ENCODE data around the gene KLHL36.

The KLHL36 gene

GRCh38 chr16:84657229-84657837, 9.0 kb downstream of the KLHL36 start:
- no peaks in the 10 kb centered on the region for H3K27me3 ChIP-seq (ENCODE audit: control insufficient read depth, insufficient read depth, low read length)
- H3K4me1 ChIP-seq (ENCODE audit: control insufficient read depth, insufficient read depth, low read length) = no peaks in the 10 kb centered on the region; the same call in 1 of the 2 replicates
- WGBS (ENCODE audit: insufficient coverage, insufficient read length) = no CpG with 5 or more reads among the region's 50 CpGs
- H3K27ac ChIP-seq (ENCODE audit: low read length) = no peak overlapping the region
- peaks cover 29% of the 10 kb centered on the region for H3K36me3 ChIP-seq (ENCODE audit: control insufficient read depth, insufficient read depth, low read length)
- DNase-seq (ENCODE audit: low read depth, low spot score) = no peak
- H3K4me3 ChIP-seq (ENCODE audit: low read length) = no peak overlapping the region
- H3K9me3 ChIP-seq (ENCODE audit: control insufficient read depth, insufficient read depth, low read length) = no peaks in the 10 kb centered on the region

- H3K36me3 ChIP-seq (ENCODE audit: control insufficient read depth, insufficient read depth, low read length) = peaks cover 26% of the 10 kb centered on the region
- no peak for DNase-seq (ENCODE audit: low read depth, low spot score)
- H3K27me3 ChIP-seq (ENCODE audit: control insufficient read depth, insufficient read depth, low read length) = no peaks in the 10 kb centered on the region
- no peak overlapping the region for H3K27ac ChIP-seq (ENCODE audit: low read length)
- WGBS (ENCODE audit: insufficient coverage, insufficient read length) = no CpG with 5 or more reads among the region's 11 CpGs
- no peaks in the 10 kb centered on the region; the same call in 1 of the 2 replicates for H3K4me1 ChIP-seq (ENCODE audit: control insufficient read depth, insufficient read depth, low read length)
- H3K4me3 ChIP-seq (ENCODE audit: low read length) = no peak overlapping the region
- H3K9me3 ChIP-seq (ENCODE audit: control insufficient read depth, insufficient read depth, low read length) = no peaks in the 10 kb centered on the region
Observed at GRCh38 chr16:84658690-84659089, 10.4 kb downstream of the KLHL36 start.

GRCh38 chr16:84659656-84660300, 11.5 kb downstream of the KLHL36 start:
- Histone ChIP-seq H3K27me3 (ENCODE audit: control insufficient read depth, insufficient read depth, low read length) (no peaks in the 10 kb centered on the region), H3K36me3 (ENCODE audit: control insufficient read depth, insufficient read depth, low read length) (peaks cover 26% of the 10 kb centered on the region), H3K4me1 (ENCODE audit: control insufficient read depth, insufficient read depth, low read length) (no peaks in the 10 kb centered on the region; the same call in 1 of the 2 replicates), H3K4me3 (ENCODE audit: low read length) (no peak overlapping the region), H3K9me3 (ENCODE audit: control insufficient read depth, insufficient read depth, low read length) (no peaks in the 10 kb centered on the region), H3K27ac (ENCODE audit: low read length) (no peak overlapping the region)
- WGBS (ENCODE audit: insufficient coverage, insufficient read length) = no CpG with 5 or more reads among the region's 27 CpGs
- DNase-seq (ENCODE audit: low read depth, low spot score) = no peak

GRCh38 chr16:84660973-84661372, 12.7 kb downstream of the KLHL36 start:
- Histone ChIP-seq H3K27ac (ENCODE audit: low read length) (no peak overlapping the region), H3K4me3 (ENCODE audit: low read length) (no peak overlapping the region), H3K36me3 (ENCODE audit: control insufficient read depth, insufficient read depth, low read length) (peaks cover 26% of the 10 kb centered on the region), H3K27me3 (ENCODE audit: control insufficient read depth, insufficient read depth, low read length) (no peaks in the 10 kb centered on the region), H3K9me3 (ENCODE audit: control insufficient read depth, insufficient read depth, low read length) (no peaks in the 10 kb centered on the region), H3K4me1 (ENCODE audit: control insufficient read depth, insufficient read depth, low read length) (no peaks in the 10 kb centered on the region; the same call in 1 of the 2 replicates)
- no peak for DNase-seq (ENCODE audit: low read depth, low spot score)
- no CpG with 5 or more reads among the region's 7 CpGs for WGBS (ENCODE audit: insufficient coverage, insufficient read length)

GRCh38 chr16:84661418-84662060, 13.2 kb downstream of the KLHL36 start:
- Histone ChIP-seq H3K4me3 (ENCODE audit: low read length) (no peak overlapping the region), H3K36me3 (ENCODE audit: control insufficient read depth, insufficient read depth, low read length) (peaks cover 26% of the 10 kb centered on the region), H3K27ac (ENCODE audit: low read length) (no peak overlapping the region), H3K9me3 (ENCODE audit: control insufficient read depth, insufficient read depth, low read length) (no peaks in the 10 kb centered on the region), H3K27me3 (ENCODE audit: control insufficient read depth, insufficient read depth, low read length) (no peaks in the 10 kb centered on the region), H3K4me1 (ENCODE audit: control insufficient read depth, insufficient read depth, low read length) (no peaks in the 10 kb centered on the region; the same call in 1 of the 2 replicates)
- no CpG with 5 or more reads among the region's 51 CpGs for WGBS (ENCODE audit: insufficient coverage, insufficient read length)
- no peak for DNase-seq (ENCODE audit: low read depth, low spot score)

GRCh38 chr16:84662471-84662870, 14.2 kb downstream of the KLHL36 start:
- H3K4me3 ChIP-seq (ENCODE audit: low read length) = no peak overlapping the region
- no CpG with 5 or more reads among the region's 9 CpGs for WGBS (ENCODE audit: insufficient coverage, insufficient read length)
- no peaks in the 10 kb centered on the region for H3K4me1 ChIP-seq (ENCODE audit: control insufficient read depth, insufficient read depth, low read length)
- no peak for DNase-seq (ENCODE audit: low read depth, low spot score)
- H3K9me3 ChIP-seq (ENCODE audit: control insufficient read depth, insufficient read depth, low read length) = no peaks in the 10 kb centered on the region
- H3K27me3 ChIP-seq (ENCODE audit: control insufficient read depth, insufficient read depth, low read length) = no peaks in the 10 kb centered on the region
- H3K27ac ChIP-seq (ENCODE audit: low read length) = no peak overlapping the region
- peaks cover 18% of the 10 kb centered on the region for H3K36me3 ChIP-seq (ENCODE audit: control insufficient read depth, insufficient read depth, low read length)

- Histone ChIP-seq H3K36me3 (ENCODE audit: control insufficient read depth, insufficient read depth, low read length) (peaks cover 12% of the 10 kb centered on the region), H3K27me3 (ENCODE audit: control insufficient read depth, insufficient read depth, low read length) (no peaks in the 10 kb centered on the region), H3K27ac (ENCODE audit: low read length) (no peak overlapping the region), H3K4me1 (ENCODE audit: control insufficient read depth, insufficient read depth, low read length) (peaks cover 2% of the 10 kb centered on the region; the same call in 1 of the 2 replicates), H3K4me3 (ENCODE audit: low read length) (no peak overlapping the region), H3K9me3 (ENCODE audit: control insufficient read depth, insufficient read depth, low read length) (no peaks in the 10 kb centered on the region)
- no CpG with 5 or more reads among the region's 9 CpGs for WGBS (ENCODE audit: insufficient coverage, insufficient read length)
- DNase-seq (ENCODE audit: low read depth, low spot score) = no peak
Observed at GRCh38 chr16:84663433-84664101, 15.3 kb downstream of the KLHL36 start.

- H3K4me1 ChIP-seq (ENCODE audit: control insufficient read depth, insufficient read depth, low read length) = peaks cover 2% of the 10 kb centered on the region; the same call in 1 of the 2 replicates
Observed at GRCh38 chr16:84665359-84665758, 17.0 kb downstream of the KLHL36 start.

GRCh38 chr16:84665843-84666242, 17.5 kb downstream of the KLHL36 start:
- H3K9me3 ChIP-seq (ENCODE audit: control insufficient read depth, insufficient read depth, low read length) = no peaks in the 10 kb centered on the region
- DNase-seq (ENCODE audit: low read depth, low spot score) = no peak
- no peaks in the 10 kb centered on the region for H3K27me3 ChIP-seq (ENCODE audit: control insufficient read depth, insufficient read depth, low read length)
- no peak overlapping the region for H3K27ac ChIP-seq (ENCODE audit: low read length)
- no peak overlapping the region for H3K4me3 ChIP-seq (ENCODE audit: low read length)
- no CpG with 5 or more reads among the region's 7 CpGs for WGBS (ENCODE audit: insufficient coverage, insufficient read length)
- H3K36me3 ChIP-seq (ENCODE audit: control insufficient read depth, insufficient read depth, low read length) = peaks cover 7% of the 10 kb centered on the region
- H3K4me1 ChIP-seq (ENCODE audit: control insufficient read depth, insufficient read depth, low read length) = peaks cover 2% of the 10 kb centered on the region; the same call in 1 of the 2 replicates

More at GRCh38 chr16:84665359-84665758, 17.0 kb downstream of the KLHL36 start:
- no CpG with 5 or more reads among the region's 2 CpGs for WGBS (ENCODE audit: insufficient coverage, insufficient read length)
- H3K27me3 ChIP-seq (ENCODE audit: control insufficient read depth, insufficient read depth, low read length) = no peaks in the 10 kb centered on the region
- no peak overlapping the region for H3K27ac ChIP-seq (ENCODE audit: low read length)
- peaks cover 7% of the 10 kb centered on the region for H3K36me3 ChIP-seq (ENCODE audit: control insufficient read depth, insufficient read depth, low read length)
- H3K4me3 ChIP-seq (ENCODE audit: low read length) = no peak overlapping the region
- no peaks in the 10 kb centered on the region for H3K9me3 ChIP-seq (ENCODE audit: control insufficient read depth, insufficient read depth, low read length)
- DNase-seq (ENCODE audit: low read depth, low spot score) = no peak

- DNase-seq (ENCODE audit: low read depth, low spot score) = no peak
- Histone ChIP-seq H3K9me3 (ENCODE audit: control insufficient read depth, insufficient read depth, low read length) (no peaks in the 10 kb centered on the region), H3K4me3 (ENCODE audit: low read length) (no peak overlapping the region), H3K36me3 (ENCODE audit: control insufficient read depth, insufficient read depth, low read length) (no peaks in the 10 kb centered on the region), H3K4me1 (ENCODE audit: control insufficient read depth, insufficient read depth, low read length) (peaks cover 2% of the 10 kb centered on the region; the same call in 1 of the 2 replicates), H3K27me3 (ENCODE audit: control insufficient read depth, insufficient read depth, low read length) (no peaks in the 10 kb centered on the region), H3K27ac (ENCODE audit: low read length) (no peak overlapping the region)
- no CpG with 5 or more reads among the region's 16 CpGs for WGBS (ENCODE audit: insufficient coverage, insufficient read length)
Observed at GRCh38 chr16:84667600-84668309, 19.4 kb downstream of the KLHL36 start.

All from iPS DF 6.9 (cell line).